Measurements from ENCODE around the gene HBA2.
"Not testable (repeated sequence)": the region's sequence is repeated elsewhere in the genome, so short reads cannot be mapped to it uniquely, and the experiment has no call there.

HBA2 gene

DNA sequence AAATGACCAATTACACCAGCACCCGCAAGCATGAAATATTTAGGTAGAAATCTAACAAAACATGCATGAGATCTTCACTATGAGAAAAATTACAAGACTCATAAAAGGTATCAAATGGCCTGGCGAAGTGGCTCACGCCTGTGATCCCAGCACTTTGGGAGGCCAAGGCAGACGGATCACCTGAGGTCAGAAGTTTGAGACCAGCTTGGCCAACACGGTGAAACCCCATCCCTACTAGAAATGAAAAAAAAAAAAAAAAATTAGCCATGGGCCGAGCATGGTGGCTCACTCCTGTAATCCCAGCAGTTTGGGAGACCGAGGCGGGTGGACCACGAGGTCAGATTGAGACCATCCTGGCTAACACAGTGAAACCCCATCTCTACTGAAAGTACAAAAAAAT is 31.4 kb downstream of the HBA2 start:
- DNase-seq = not testable (repeated sequence)

GRCh38 chr16:209359-209758 is 36.7 kb downstream of the HBA2 start:
- DNase-seq = not testable (repeated sequence)

DNA sequence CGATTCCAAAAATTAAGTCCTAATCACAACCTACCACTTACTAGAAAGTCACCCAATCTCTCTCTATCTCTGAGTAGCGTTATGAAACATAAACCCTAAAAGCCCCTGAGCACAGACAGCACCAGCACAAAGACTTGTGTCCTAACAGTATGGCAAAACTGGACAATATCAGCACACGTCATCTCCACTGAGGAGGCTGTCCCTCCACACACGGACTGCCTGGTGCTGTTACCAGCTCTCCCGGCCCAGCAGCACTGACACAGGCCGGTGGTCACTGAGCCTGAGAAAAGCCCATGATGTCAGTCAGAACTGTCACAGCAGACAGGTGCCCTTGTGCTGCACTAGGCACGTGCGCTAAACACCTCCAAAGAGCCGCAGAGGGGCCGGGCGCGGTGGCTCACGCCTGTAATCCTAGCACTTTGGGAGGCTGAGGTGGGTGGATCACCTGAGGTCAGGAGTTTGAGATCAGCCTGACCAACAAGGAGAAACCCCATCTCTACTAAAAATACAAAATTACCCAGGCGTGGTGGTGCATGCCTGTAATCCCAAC is 39.0 kb downstream of the HBA2 start:
- not testable (repeated sequence) for DNase-seq

GRCh38 chr16:212999-213398 is 40.3 kb downstream of the HBA2 start:
- no peak for DNase-seq

DNA sequence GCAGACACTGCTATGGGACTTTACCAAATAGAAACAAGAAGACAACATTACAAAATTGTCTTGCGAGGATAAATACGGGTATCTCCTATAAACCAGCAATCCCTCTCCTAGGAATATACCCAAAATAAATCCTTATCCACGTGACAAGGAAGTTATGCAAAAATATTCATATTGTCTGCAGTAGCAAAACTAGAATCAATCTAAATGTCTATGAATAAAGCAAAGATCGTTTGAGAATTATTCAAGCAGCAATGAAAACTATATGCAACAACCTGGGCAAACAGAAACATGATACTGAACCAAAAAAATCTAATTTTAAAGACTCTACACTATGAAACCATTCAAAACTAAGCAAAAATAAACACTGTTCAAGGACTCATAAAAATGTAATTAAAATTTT is 47.3 kb downstream of the HBA2 start:
- no peak for DNase-seq
